GM12878 (cell line): ENCODE measurements around the gene LKAAEAR1.
"Not testable (repeated sequence)": the region's sequence is repeated elsewhere in the genome, so short reads cannot be mapped to it uniquely, and the experiment has no call there.

Source experiments
- POLR2AphosphoS5 ChIP-seq: IDR thresholded peaks from 2 replicates; pipeline ENCODE4 v1.6.1; 2011; ENCODE audit warnings: mild to moderate bottlenecking, low read length, inconsistent platforms
- SMC3 ChIP-seq: IDR thresholded peaks from 2 replicates; pipeline ENCODE4 v1.6.1; 2011; ENCODE audit warnings: low read length, improper control_type of control experiment, borderline replicate concordance

DNA sequence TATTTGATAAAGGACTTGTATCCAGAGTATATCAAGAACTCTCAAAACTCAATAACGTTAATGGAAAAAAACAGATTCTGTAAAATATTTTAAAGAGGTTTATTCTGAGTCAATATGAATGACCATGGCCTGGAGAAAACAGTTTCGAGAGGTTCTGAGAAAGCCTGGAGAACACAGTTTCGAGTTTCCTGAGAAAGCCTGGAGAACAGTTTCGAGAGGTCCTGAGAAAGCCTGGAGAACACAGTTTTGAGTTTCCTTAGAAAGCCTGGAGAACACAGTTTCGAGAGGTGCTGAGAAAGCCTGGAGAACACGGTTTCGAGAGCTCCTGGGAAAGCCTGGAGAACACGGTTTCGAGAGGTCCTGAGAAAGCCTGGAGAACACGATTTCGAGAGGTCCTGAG is 38.7 kb upstream of the LKAAEAR1 start:
- not testable (repeated sequence) for TF ChIP-seq POLR2AphosphoS5, SMC3
